Esophagus (tissue), 2 donors: ENCODE data around the gene ASMTL. TPM values are rescaled to one million over a fixed set of nuclear protein-coding genes. Genes with fewer than 3 reads are reported as not detected.
"Not testable (repeated sequence)": the region's sequence is repeated elsewhere in the genome, so short reads cannot be mapped to it uniquely, and the experiment has no call there.

Source experiments
- H3K27ac ChIP-seq, 2 donors: one replicate each; pipeline ENCODE4 v1.5.1; 2013; ENCODE audit warnings: low read depth in 2 of 2, mild to moderate bottlenecking in 2 of 2, inconsistent platforms in 1 of 2, low read length in 1 of 2, moderate library complexity in 1 of 2
- H3K27me3 ChIP-seq, 2 donors: one replicate each; pipeline ENCODE4 v1.6.1; 2013; ENCODE audit warnings: low read length in 2 of 2, control low read depth in 1 of 2, mild to moderate bottlenecking in 1 of 2; ENCODE audit not compliant: insufficient read depth in 2 of 2, control insufficient read depth in 1 of 2
- H3K36me3 ChIP-seq, 2 donors: one replicate each; pipeline ENCODE4 v1.6.1; 2013; ENCODE audit warnings: low read length in 1 of 2; ENCODE audit not compliant: control insufficient read depth in 2 of 2, insufficient read depth in 2 of 2
- H3K4me1 ChIP-seq, 2 donors: one replicate each; pipeline ENCODE4 v1.6.1; 2013; ENCODE audit warnings: low read length in 1 of 2; ENCODE audit not compliant: control insufficient read depth in 2 of 2, insufficient read depth in 2 of 2
- H3K4me3 ChIP-seq, 2 donors: one replicate each; pipeline ENCODE4 v1.5.1; 2013; ENCODE audit warnings: low read length in 2 of 2, mild to moderate bottlenecking in 2 of 2, low read depth in 1 of 2, moderate library complexity in 1 of 2
- H3K9me3 ChIP-seq, 2 donors: one replicate each; pipeline ENCODE4 v1.6.1; 2013; ENCODE audit warnings: mild to moderate bottlenecking in 2 of 2, low read depth in 1 of 2, low read length in 1 of 2, moderate library complexity in 1 of 2; ENCODE audit not compliant: control insufficient read depth in 2 of 2, insufficient read depth in 1 of 2
- WGBS, 2 donors: extraction: QIAGEN DNeasy Blood & Tissue Kit; methylation state at CpG; one replicate each; pipeline ENCODE4 v1.1.7; 2013; 5-methylcytosine and 5-hydroxymethylcytosine counted together
- polyA plus RNA-seq, 2 donors: library from polyadenylated mRNA; stranded (reverse); fragments of 200-250 nt; gene quantifications; one replicate each; pipeline ENCODE4 v1.2.3, GENCODE V29; 2013
- donor health status: healthy with polysubstance abuse.
- donor health status: Bipolar disorder and iron deficiency.

ASMTL gene
- polyA plus RNA-seq, 2 donors, result 8.5 to 13.6 TPM

GRCh38 chrX:1449036-1449822, 3.5 kb downstream of the ASMTL start:
- no peaks in the 10 kb centered on the region for H3K27me3 ChIP-seq
- WGBS, 2 donors, result 89 to 92% methylated on average over 9 of the region's 9 CpGs

GRCh38 chrX:1448573-1449001, 4.1 kb downstream of the ASMTL start:
- not testable (repeated sequence) for H3K4me1 ChIP-seq, H3K9me3 ChIP-seq, H3K36me3 ChIP-seq, H3K27me3 ChIP-seq, H3K27ac ChIP-seq, H3K4me3 ChIP-seq
- WGBS, 2 donors, result 98 to 100% methylated on average over 5 of the region's 5 CpGs

More at GRCh38 chrX:1449036-1449822, 3.5 kb downstream of the ASMTL start:
- Histone ChIP-seq H3K36me3 (no peaks in the 10 kb centered on the region), H3K4me3 (no peak overlapping the region), H3K9me3 (peaks cover 0 to 2% of the 10 kb centered on the region in 2 donors), H3K27ac (no peak overlapping the region), H3K4me1 (peaks cover 0 to 3% of the 10 kb centered on the region in 2 donors)

GRCh38 chrX:1447969-1448572, 4.6 kb downstream of the ASMTL start:
- H3K4me3 ChIP-seq, H3K9me3 ChIP-seq, H3K4me1 ChIP-seq, H3K36me3 ChIP-seq, H3K27ac ChIP-seq, H3K27me3 ChIP-seq: not testable (repeated sequence)
- WGBS, 2 donors, result 96 to 98% methylated on average over 8 of the region's 8 CpGs

GRCh38 chrX:1446984-1447968, 5.4 kb downstream of the ASMTL start:
- H3K27me3 ChIP-seq, H3K9me3 ChIP-seq, H3K36me3 ChIP-seq, H3K4me3 ChIP-seq, H3K4me1 ChIP-seq, H3K27ac ChIP-seq: not testable (repeated sequence)
- WGBS, 2 donors, result 94 to 95% methylated on average over 13 of the region's 13 CpGs

- Histone ChIP-seq H3K36me3 (no peaks in the 10 kb centered on the region), H3K27me3 (no peaks in the 10 kb centered on the region), H3K27ac (no peak overlapping the region), H3K9me3 (peaks cover 0 to 2% of the 10 kb centered on the region in 2 donors), H3K4me3 (no peak overlapping the region), H3K4me1 (no peaks in the 10 kb centered on the region)
- 97% methylated on average over 19 of the region's 19 CpGs for WGBS, 2 donors
These were observed 7.9 kb downstream of the ASMTL start for GRCh38 chrX:1444561-1445500.

GRCh38 chrX:1443496-1444075, 9.1 kb downstream of the ASMTL start:
- Histone ChIP-seq H3K9me3 (peaks cover 0 to 2% of the 10 kb centered on the region in 2 donors), H3K27ac (no peak overlapping the region), H3K36me3 (peaks cover 0 to 5% of the 10 kb centered on the region in 2 donors), H3K27me3 (no peaks in the 10 kb centered on the region), H3K4me1 (no peaks in the 10 kb centered on the region), H3K4me3 (no peak overlapping the region)
- WGBS, 2 donors, result 86 to 89% methylated on average over 26 of the region's 26 CpGs

GRCh38 chrX:1442724-1443367, 9.9 kb downstream of the ASMTL start:
- H3K9me3 ChIP-seq, result peaks cover 0 to 2% of the 10 kb centered on the region in 2 donors
- no peaks in the 10 kb centered on the region for H3K27me3 ChIP-seq
- H3K36me3 ChIP-seq, result peaks cover 0 to 5% of the 10 kb centered on the region in 2 donors
- WGBS, 2 donors, result 89% methylated on average over 34 to 37 of the region's 38 CpGs
- H3K27ac ChIP-seq, result no peak overlapping the region
- no peaks in the 10 kb centered on the region for H3K4me1 ChIP-seq
- H3K4me3 ChIP-seq, result no peak overlapping the region

GRCh38 chrX:1442016-1442665, 10.6 kb downstream of the ASMTL start:
- no peaks in the 10 kb centered on the region for H3K9me3 ChIP-seq
- H3K27ac ChIP-seq, result no peak overlapping the region
- H3K27me3 ChIP-seq, result no peaks in the 10 kb centered on the region
- H3K4me3 ChIP-seq, result no peak overlapping the region
- no peaks in the 10 kb centered on the region for H3K4me1 ChIP-seq
- H3K36me3 ChIP-seq, result peaks cover 0 to 5% of the 10 kb centered on the region in 2 donors
- WGBS, 2 donors, result 97% methylated on average over 18 of the region's 18 CpGs
